Thyroid gland (tissue), 4 donors: ENCODE measurements around the gene FBN2. TPM values are rescaled to one million over a fixed set of nuclear protein-coding genes. Genes with fewer than 3 reads are reported as not detected.

Experiments
- DNase-seq, 2 donors: peaks; one replicate each; pipeline ENCODE4 v3.0.0-alpha.2; 2019
- H3K27ac ChIP-seq, 3 donors: fragments of 200-600 bp; sonication (generic); 1 replicate in 2 of 3; 2 replicates in 1 of 3; pipeline ENCODE4 v1.5.1; 2016 to 2019; ENCODE audit warnings: mild to moderate bottlenecking in 1 of 3, moderate library complexity in 1 of 3
- H3K27me3 ChIP-seq: fragments of 200-600 bp; sonication (generic); one replicate; pipeline ENCODE4 v1.5.1; 2019
- H3K36me3 ChIP-seq, 2 donors: fragments of 200-600 bp; sonication (generic); one replicate each; pipeline ENCODE4 v1.5.1; 2016 to 2019
- H3K4me1 ChIP-seq, 2 donors: fragments of 200-600 bp; sonication (generic); one replicate each; pipeline ENCODE4 v1.5.1; 2017 to 2019
- H3K4me3 ChIP-seq, 3 donors: fragments of 200-600 bp; sonication (generic); replicated peaks in 1 of 3; 1 replicate in 2 of 3; 2 replicates in 1 of 3; pipeline ENCODE4 v1.5.1; 2016; ENCODE audit warnings: mild to moderate bottlenecking in 1 of 3
- H3K9me3 ChIP-seq: fragments of 200-600 bp; sonication (generic); one replicate; pipeline ENCODE4 v1.5.1; 2017
- POLR2A ChIP-seq, 2 donors: fragments of 450-650 bp; IDR thresholded peaks; one replicate each; pipeline ENCODE4 v1.6.1; 2017; ENCODE audit warnings: antibody characterized with exemption in 2 of 2, mild to moderate bottlenecking in 2 of 2, moderate library complexity in 1 of 2
- WGBS, 2 donors: methylation state at CpG; one replicate each; pipeline ENCODE4 v1.1.5; 2017; 5-methylcytosine and 5-hydroxymethylcytosine counted together
- intact Hi-C: fragments of 100-400 bp; cut with DNase I; formaldehyde crosslinking; loops from one replicate; pipeline ENCODE4 v1.15.1; 2023
- total RNA-seq, 4 donors: library from RNA; depleted of rRNA; stranded (reverse); fragments of >200 nt; gene quantifications; one replicate each; pipeline ENCODE4 v1.2.3, GENCODE V29; 2016
- TF ChIP-seq, protein P1 (sequence below), 6 experiments: fragments of 200-600 bp in 3 of 6; fragments of 450-650 bp in 3 of 6; sonication (generic) in 3 of 6; IDR thresholded peaks; one replicate each; pipeline ENCODE4 v1.5.1; 2016 to 2019; ENCODE audit warnings: antibody characterized with exemption in 6 of 6, mild to moderate bottlenecking in 2 of 6, inconsistent platforms in 1 of 6, moderate library complexity in 1 of 6

Gene FBN2
- total RNA-seq, 4 donors from 2014 or later, result 1.0 to 3.9 (median 2.5) TPM

DNA sequence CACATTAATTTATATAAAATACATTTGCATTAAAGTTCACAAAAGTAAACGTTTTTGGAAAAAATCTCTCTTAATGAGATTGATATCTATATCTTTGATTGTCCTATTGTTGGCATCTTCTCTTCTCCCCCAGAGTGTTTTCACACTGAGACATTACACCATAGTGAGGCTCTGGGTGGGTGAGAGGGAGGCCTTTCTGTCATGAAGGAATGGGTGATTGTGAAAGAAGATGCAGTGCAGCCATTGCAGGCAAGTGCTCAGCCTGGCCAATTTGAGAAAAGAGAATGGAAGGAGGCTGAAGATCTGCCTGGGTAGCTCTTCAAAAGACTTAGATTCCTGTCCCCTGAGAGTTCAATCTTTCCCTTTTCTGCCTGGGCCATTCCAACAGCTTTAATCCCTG lies 313.7 kb downstream of the FBN2 start:
- H3K4me3 ChIP-seq, result no peak overlapping the region
- H3K9me3 ChIP-seq, result no peaks in the 10 kb centered on the region
- no peaks in the 10 kb centered on the region for H3K36me3 ChIP-seq
- H3K27ac ChIP-seq, result no peak overlapping the region
- TF ChIP-seq, protein P1, sequence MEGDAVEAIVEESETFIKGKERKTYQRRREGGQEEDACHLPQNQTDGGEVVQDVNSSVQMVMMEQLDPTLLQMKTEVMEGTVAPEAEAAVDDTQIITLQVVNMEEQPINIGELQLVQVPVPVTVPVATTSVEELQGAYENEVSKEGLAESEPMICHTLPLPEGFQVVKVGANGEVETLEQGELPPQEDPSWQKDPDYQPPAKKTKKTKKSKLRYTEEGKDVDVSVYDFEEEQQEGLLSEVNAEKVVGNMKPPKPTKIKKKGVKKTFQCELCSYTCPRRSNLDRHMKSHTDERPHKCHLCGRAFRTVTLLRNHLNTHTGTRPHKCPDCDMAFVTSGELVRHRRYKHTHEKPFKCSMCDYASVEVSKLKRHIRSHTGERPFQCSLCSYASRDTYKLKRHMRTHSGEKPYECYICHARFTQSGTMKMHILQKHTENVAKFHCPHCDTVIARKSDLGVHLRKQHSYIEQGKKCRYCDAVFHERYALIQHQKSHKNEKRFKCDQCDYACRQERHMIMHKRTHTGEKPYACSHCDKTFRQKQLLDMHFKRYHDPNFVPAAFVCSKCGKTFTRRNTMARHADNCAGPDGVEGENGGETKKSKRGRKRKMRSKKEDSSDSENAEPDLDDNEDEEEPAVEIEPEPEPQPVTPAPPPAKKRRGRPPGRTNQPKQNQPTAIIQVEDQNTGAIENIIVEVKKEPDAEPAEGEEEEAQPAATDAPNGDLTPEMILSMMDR (IDR thresholded peaks at IDR 0.05), result no peak
- TF ChIP-seq POLR2A (IDR thresholded peaks at IDR 0.05), result no peak
- WGBS, 2 donors, result 79 to 83% methylated on average over 1 of the region's 1 CpG
- H3K4me1 ChIP-seq, result no peaks in the 10 kb centered on the region
- H3K27me3 ChIP-seq, result no peaks in the 10 kb centered on the region
- no peak for DNase-seq
- intact Hi-C loops, result no loop called here

DNA sequence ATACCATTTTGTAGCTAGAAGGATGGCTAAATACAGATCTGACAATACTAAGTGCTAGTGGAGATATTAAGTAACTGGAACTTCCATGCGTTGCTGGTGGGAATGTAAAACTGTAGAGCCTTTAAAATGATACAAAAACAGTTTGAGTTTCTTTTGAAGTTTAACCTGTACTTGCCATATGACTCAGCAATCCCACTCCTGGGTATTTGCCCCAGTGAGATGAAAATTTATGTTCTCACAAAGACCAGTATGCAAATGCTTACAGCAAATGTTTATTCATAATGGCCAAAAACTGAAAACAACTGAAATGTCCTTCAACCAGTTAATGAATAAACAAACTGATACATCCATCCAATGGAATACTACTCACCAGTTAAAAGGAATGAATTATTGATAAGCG lies 317.2 kb downstream of the FBN2 start:
- Histone ChIP-seq H3K4me3 (no peak overlapping the region), H3K9me3 (no peaks in the 10 kb centered on the region), H3K27me3 (no peaks in the 10 kb centered on the region), H3K27ac (no peak overlapping the region), H3K4me1 (peaks cover 0 to 15% of the 10 kb centered on the region in 2 donors), H3K36me3 (no peaks in the 10 kb centered on the region)
- intact Hi-C loops, result no loop called here
- TF ChIP-seq, protein P1 (IDR thresholded peaks at IDR 0.05), result no peak
- 92 to 97% methylated on average over 2 of the region's 2 CpGs for WGBS, 2 donors
- no peak for DNase-seq

DNA sequence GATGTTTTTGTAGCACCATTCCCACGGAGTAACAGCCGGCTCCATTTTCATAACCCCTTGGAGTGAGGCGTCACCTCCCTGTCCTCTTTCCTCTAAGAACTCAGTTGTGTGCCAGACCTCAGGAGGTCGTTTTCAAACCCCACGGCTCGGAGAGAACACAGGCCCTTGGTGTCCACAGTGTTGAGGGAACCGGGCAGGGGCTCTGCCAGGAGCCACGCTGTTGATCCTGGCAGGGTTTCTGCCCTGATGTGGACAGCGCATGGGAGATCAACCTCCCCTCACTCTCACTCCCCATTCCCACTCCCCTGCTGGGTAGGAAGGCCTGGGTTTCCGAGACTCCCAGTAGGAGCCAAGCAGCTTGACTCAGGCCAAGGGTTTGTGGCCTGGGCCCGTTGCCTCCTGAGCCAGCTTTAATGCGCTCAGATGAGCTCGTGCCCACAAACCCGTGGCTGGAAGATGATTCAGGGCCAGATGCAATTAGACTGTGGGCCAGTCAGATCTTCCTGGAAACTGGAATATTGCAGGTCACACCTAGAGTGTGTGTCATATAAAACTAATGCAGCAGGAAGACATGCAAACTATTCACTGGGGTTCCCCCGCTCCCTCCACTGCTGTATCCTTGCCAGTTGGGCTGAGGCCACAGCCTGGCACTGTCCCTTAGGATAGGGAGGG lies 321.0 kb downstream of the FBN2 start:
- DNase-seq, result peak; percentile 19 to 20
- Histone ChIP-seq H3K36me3 (no peaks in the 10 kb centered on the region), H3K4me1 (peaks cover 0 to 15% of the 10 kb centered on the region in 2 donors), H3K4me3 (no peak overlapping the region), H3K27ac (peak overlapping the region in 1 of 3 donors; percentile 13), H3K27me3 (no peaks in the 10 kb centered on the region), H3K9me3 (no peaks in the 10 kb centered on the region)
- intact Hi-C loops, result loop anchor here (10.0 kb wide), 2 partner anchors 278 to 628 kb away; no protein-coding TSS in a partner anchor
- 52 to 56% methylated on average over 13 to 15 of the region's 15 CpGs for WGBS, 2 donors
- no peak for TF ChIP-seq POLR2A (IDR thresholded peaks at IDR 0.05)
- TF ChIP-seq, protein P1 (IDR thresholded peaks at IDR 0.05), result no peak

DNA sequence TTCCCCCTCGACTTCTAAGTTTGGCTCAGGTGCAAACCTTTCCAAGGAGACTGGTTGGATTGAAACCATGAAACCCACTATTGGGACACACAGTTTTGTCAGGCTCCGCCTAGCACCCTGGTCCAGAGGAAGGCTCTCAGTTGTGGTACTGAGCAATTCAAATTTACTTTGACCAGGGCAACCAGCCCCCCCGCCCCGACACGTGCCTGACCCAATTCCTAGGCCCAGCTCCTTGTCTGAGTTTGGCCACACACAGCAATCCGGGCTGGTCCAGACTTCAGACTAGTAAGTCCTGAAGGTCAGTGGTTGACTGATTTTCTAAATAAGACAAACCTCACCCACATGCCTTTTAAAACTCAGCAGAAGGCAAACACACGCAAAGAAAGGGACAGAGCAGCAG lies 321.8 kb downstream of the FBN2 start:
- intact Hi-C loops, result loop anchor here (10.0 kb wide), 2 partner anchors 279 to 629 kb away; no protein-coding TSS in a partner anchor
- Histone ChIP-seq H3K27me3 (no peaks in the 10 kb centered on the region), H3K27ac (no peak overlapping the region), H3K9me3 (no peaks in the 10 kb centered on the region), H3K36me3 (no peaks in the 10 kb centered on the region), H3K4me3 (no peak overlapping the region), H3K4me1 (peaks cover 0 to 15% of the 10 kb centered on the region in 2 donors)
- DNase-seq, result no peak
- TF ChIP-seq, protein P1 (IDR thresholded peaks at IDR 0.05), result no peak
- no peak for TF ChIP-seq POLR2A (IDR thresholded peaks at IDR 0.05)
- 91 to 92% methylated on average over 7 of the region's 7 CpGs for WGBS, 2 donors

DNA sequence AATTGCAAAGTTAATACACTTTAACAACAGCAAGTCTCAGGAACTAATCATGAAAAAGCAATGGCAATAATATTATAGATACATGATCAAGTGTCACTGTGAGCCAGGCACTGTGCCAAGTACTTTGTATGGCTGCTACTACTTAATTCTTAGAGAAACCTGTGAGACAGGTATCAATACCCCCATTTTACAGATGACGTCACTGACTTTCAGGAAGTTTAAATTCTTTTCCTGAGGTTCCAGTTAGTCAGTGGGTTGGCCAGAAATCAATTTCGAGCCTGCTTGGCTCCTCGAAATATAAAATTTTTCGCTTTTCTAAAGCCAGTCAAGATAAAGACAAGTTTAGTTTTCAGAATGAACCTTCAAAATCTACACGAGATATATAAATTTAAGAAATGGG lies 324.2 kb downstream of the FBN2 start:
- no peaks in the 10 kb centered on the region for H3K9me3 ChIP-seq
- no peaks in the 10 kb centered on the region for H3K27me3 ChIP-seq
- no peak overlapping the region for H3K4me3 ChIP-seq
- H3K4me1 ChIP-seq, result peaks cover 0 to 15% of the 10 kb centered on the region in 2 donors
- no peak overlapping the region for H3K27ac ChIP-seq
- H3K36me3 ChIP-seq, result no peaks in the 10 kb centered on the region
- intact Hi-C loops, result loop anchor here (10.0 kb wide), 2 partner anchors 281 to 631 kb away; no protein-coding TSS in a partner anchor
- TF ChIP-seq, protein P1 (IDR thresholded peaks at IDR 0.05), result no peak
- TF ChIP-seq POLR2A (IDR thresholded peaks at IDR 0.05), result no peak
- no peak for DNase-seq
- WGBS, 2 donors, result 87 to 90% methylated on average over 5 of the region's 5 CpGs
